ENCODE measurements around the gene ARSK.

Gene ARSK

DNA sequence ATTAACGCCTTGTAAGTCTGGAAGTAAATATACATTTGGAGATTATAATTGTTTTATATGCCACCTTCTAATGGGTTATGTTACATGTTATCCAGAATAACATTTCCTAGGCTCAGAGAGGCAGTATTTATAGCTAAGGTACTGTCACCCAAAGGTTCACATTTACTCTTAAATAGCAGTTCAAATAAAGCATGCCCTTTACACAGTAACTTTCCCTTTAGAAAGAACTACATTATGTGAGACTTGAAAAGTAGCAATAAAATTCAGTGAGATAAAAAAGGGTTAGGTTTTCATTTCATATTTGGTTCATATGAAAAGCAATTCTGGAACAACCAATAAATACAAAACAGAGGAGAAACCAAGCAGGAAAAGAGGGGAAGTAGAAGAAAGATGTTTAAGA lies 35.2 kb upstream of the ARSK start:
- peaks cover 3% of the 10 kb centered on the region for H3K36me3 ChIP-seq (ENCODE audit: control insufficient read depth, insufficient read depth, low read length)
- no peaks in the 10 kb centered on the region for H3K27me3 ChIP-seq (replicated peaks; ENCODE audit: control insufficient read depth, insufficient read depth, low read length)
- DNase-seq (ENCODE audit: extremely low read depth, insufficient read length), result no peak
- TF ChIP-seq, protein P1, sequence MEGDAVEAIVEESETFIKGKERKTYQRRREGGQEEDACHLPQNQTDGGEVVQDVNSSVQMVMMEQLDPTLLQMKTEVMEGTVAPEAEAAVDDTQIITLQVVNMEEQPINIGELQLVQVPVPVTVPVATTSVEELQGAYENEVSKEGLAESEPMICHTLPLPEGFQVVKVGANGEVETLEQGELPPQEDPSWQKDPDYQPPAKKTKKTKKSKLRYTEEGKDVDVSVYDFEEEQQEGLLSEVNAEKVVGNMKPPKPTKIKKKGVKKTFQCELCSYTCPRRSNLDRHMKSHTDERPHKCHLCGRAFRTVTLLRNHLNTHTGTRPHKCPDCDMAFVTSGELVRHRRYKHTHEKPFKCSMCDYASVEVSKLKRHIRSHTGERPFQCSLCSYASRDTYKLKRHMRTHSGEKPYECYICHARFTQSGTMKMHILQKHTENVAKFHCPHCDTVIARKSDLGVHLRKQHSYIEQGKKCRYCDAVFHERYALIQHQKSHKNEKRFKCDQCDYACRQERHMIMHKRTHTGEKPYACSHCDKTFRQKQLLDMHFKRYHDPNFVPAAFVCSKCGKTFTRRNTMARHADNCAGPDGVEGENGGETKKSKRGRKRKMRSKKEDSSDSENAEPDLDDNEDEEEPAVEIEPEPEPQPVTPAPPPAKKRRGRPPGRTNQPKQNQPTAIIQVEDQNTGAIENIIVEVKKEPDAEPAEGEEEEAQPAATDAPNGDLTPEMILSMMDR (IDR thresholded peaks at IDR 0.05; ENCODE audit: insufficient read depth, low read length, poor library complexity, severe bottlenecking), result no peak
- H3K4me3 ChIP-seq (replicated peaks; ENCODE audit: low read depth, low read length), result no peak overlapping the region

DNA sequence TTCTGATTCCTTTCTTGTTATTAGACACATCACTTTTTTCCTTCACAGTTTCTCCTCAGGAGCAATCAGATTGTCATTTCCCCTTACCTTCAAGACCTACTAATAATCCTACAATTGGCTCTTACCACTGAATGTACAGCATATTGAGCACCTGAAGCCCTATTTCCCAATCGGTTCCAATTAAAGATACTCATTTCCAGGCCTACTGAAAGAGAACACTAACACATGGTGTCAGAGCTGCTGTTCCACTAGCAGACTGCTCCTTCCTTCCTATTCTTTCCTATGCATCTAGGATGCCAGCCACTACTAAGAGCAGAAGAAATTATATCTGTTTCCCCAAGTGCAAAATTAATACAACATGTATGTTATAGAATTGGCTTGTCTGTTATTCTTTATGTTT lies 34.7 kb upstream of the ARSK start:
- Histone ChIP-seq H3K36me3 (ENCODE audit: control insufficient read depth, insufficient read depth, low read length) (peaks cover 3% of the 10 kb centered on the region), H3K4me3 (replicated peaks; ENCODE audit: low read depth, low read length) (no peak overlapping the region), H3K27me3 (replicated peaks; ENCODE audit: control insufficient read depth, insufficient read depth, low read length) (no peaks in the 10 kb centered on the region)
- no peak for DNase-seq (ENCODE audit: extremely low read depth, insufficient read length)
- TF ChIP-seq, protein P1 (IDR thresholded peaks at IDR 0.05; ENCODE audit: insufficient read depth, low read length, poor library complexity, severe bottlenecking), result no peak

DNA sequence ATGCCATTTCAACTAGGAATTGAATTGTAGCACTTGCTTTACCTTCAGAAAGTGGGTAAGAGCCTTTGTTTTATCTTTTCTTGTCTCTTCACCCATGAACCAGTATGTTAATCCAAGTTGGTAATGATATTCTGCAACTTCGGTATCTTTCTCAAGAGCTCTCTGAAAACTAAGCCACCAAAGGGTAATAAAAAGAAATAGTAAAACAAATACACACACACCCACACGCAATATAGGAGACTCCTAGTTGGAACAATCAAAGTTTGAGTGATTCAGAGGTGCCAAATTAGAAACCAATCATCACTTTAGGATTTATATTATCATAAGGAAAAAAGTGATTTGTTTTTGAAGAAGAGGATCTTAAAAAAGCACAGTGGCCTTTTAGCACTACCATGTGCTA lies 30.5 kb upstream of the ARSK start:
- TF ChIP-seq, protein P1 (IDR thresholded peaks at IDR 0.05; ENCODE audit: insufficient read depth, low read length, poor library complexity, severe bottlenecking), result no peak
- Histone ChIP-seq H3K4me3 (replicated peaks; ENCODE audit: low read depth, low read length) (no peak overlapping the region), H3K27me3 (replicated peaks; ENCODE audit: control insufficient read depth, insufficient read depth, low read length) (no peaks in the 10 kb centered on the region), H3K36me3 (ENCODE audit: control insufficient read depth, insufficient read depth, low read length) (peaks cover 5% of the 10 kb centered on the region)
- no peak for DNase-seq (ENCODE audit: extremely low read depth, insufficient read length)

DNA sequence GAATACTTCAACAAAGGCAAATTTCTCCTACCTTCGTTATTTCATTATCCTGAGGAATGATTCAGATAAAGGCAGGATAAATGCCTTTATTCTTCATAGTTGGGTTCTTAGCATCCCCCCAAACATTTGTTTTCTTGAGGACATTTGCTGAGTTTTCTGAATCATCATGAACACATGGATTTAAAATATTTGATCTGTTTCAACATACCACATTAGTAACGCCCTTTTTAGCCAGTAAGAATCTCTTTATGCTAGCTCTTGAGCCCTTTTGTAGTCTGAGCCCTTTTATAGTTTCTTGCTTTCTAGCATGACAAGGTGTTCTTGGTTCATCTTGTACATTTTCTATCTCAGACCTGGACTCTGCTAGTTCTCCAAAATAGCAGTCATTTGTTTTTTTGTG lies 28.0 kb upstream of the ARSK start:
- Histone ChIP-seq H3K27me3 (replicated peaks; ENCODE audit: control insufficient read depth, insufficient read depth, low read length) (no peaks in the 10 kb centered on the region), H3K36me3 (ENCODE audit: control insufficient read depth, insufficient read depth, low read length) (peaks cover 5% of the 10 kb centered on the region), H3K4me3 (replicated peaks; ENCODE audit: low read depth, low read length) (no peak overlapping the region)
- DNase-seq (ENCODE audit: extremely low read depth, insufficient read length), result no peak
- TF ChIP-seq, protein P1 (IDR thresholded peaks at IDR 0.05; ENCODE audit: insufficient read depth, low read length, poor library complexity, severe bottlenecking), result no peak

DNA sequence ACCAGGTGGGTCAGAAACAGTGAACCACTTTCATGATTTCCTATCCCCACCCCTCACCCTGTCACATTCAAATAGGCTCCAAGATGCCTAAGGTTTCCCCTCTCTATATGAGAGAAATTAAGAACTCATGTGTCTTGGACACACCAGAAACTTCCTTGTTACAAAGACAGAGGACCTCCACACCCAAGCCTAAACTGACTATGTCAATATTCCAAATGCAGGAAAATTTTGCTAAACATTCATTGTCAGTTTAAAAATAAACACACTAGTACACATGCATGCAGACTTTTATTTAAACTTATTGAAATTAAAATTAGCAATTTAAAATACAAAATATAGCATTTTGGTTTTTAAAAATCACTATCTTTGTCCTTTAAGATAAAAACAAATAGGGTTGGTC lies 26.3 kb upstream of the ARSK start:
- no peaks in the 10 kb centered on the region for H3K27me3 ChIP-seq (replicated peaks; ENCODE audit: control insufficient read depth, insufficient read depth, low read length)
- DNase-seq (ENCODE audit: extremely low read depth, insufficient read length), result no peak
- TF ChIP-seq, protein P1 (IDR thresholded peaks at IDR 0.05; ENCODE audit: insufficient read depth, low read length, poor library complexity, severe bottlenecking), result no peak
- H3K4me3 ChIP-seq (replicated peaks; ENCODE audit: low read depth, low read length), result no peak overlapping the region
- peaks cover 5% of the 10 kb centered on the region for H3K36me3 ChIP-seq (ENCODE audit: control insufficient read depth, insufficient read depth, low read length)

DNA sequence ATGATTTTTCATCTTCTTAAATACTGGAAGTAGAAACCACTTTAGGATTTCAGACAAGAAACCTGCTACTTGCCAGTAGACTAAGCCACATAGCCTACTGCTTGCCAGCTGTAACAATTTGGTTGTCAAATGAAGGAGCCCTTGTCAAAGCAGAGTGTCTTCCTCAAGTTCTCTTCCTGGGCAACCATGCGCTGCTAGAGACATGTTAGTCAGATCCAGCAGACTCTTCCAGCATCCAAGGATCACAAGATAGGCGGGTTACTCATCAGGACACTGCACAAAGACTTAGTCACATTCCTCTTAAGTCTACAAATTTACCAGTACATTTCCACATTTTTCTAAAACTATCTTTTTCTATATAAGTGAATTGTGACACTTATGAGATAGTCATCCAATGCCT lies 24.5 kb upstream of the ARSK start:
- DNase-seq (ENCODE audit: extremely low read depth, insufficient read length), result no peak
- Histone ChIP-seq H3K36me3 (ENCODE audit: control insufficient read depth, insufficient read depth, low read length) (peaks cover 5% of the 10 kb centered on the region), H3K27me3 (replicated peaks; ENCODE audit: control insufficient read depth, insufficient read depth, low read length) (no peaks in the 10 kb centered on the region), H3K4me3 (replicated peaks; ENCODE audit: low read depth, low read length) (no peak overlapping the region)
- TF ChIP-seq, protein P1 (IDR thresholded peaks at IDR 0.05; ENCODE audit: insufficient read depth, low read length, poor library complexity, severe bottlenecking), result no peak

All from GM06990 (cell line).